NCI-H1436 treated with DMSO at 0.1 percent for 48 hours (cell line): ENCODE measurements around the gene ULK4.
"Not testable (repeated sequence)": the region's sequence is repeated elsewhere in the genome, so short reads cannot be mapped to it uniquely, and the experiment has no call there.

ENCODE experiments used
- DNase-seq: peaks from one replicate; lab custom pipeline; 2025; lab: John Stamatoyannopoulos, UW

Gene ULK4

GRCh38 chr3:41960826-41961750 lies 815 bp downstream of the ULK4 start:
- DNase-seq = no peak

- no peak for DNase-seq
Measured at GRCh38 chr3:41956574-41956973, 5.3 kb downstream of the ULK4 start.

GRCh38 chr3:41955192-41955591 lies 6.7 kb downstream of the ULK4 start:
- DNase-seq = no peak

- no peak for DNase-seq
Measured at GRCh38 chr3:41943311-41943843, 18.5 kb downstream of the ULK4 start.

- DNase-seq = no peak
Measured at GRCh38 chr3:41940393-41940792, 21.5 kb downstream of the ULK4 start.

- no peak for DNase-seq
Measured at GRCh38 chr3:41936384-41936783, 25.5 kb downstream of the ULK4 start.

GRCh38 chr3:41933154-41933676 lies 28.7 kb downstream of the ULK4 start:
- DNase-seq = no peak

- no peak for DNase-seq
Measured at GRCh38 chr3:41932464-41932863, 29.4 kb downstream of the ULK4 start.

GRCh38 chr3:41920406-41920965 lies 41.4 kb downstream of the ULK4 start:
- DNase-seq = no peak

GRCh38 chr3:41915353-41915752 lies 46.5 kb downstream of the ULK4 start:
- no peak for DNase-seq

- no peak for DNase-seq
Measured at GRCh38 chr3:41912280-41912679, 49.6 kb downstream of the ULK4 start.

GRCh38 chr3:41907330-41908073 lies 54.4 kb downstream of the ULK4 start:
- no peak for DNase-seq

GRCh38 chr3:41900265-41900664 lies 61.6 kb downstream of the ULK4 start:
- DNase-seq = no peak

GRCh38 chr3:41898631-41899030 lies 63.3 kb downstream of the ULK4 start:
- DNase-seq = no peak

- no peak for DNase-seq
Measured at GRCh38 chr3:41893977-41894376, 67.9 kb downstream of the ULK4 start.

GRCh38 chr3:41888368-41889076 lies 73.4 kb downstream of the ULK4 start:
- DNase-seq = no peak

- no peak for DNase-seq
Measured at GRCh38 chr3:41882956-41883355, 78.9 kb downstream of the ULK4 start.

- no peak for DNase-seq
Measured at GRCh38 chr3:41881233-41881821, 80.6 kb downstream of the ULK4 start.

- no peak for DNase-seq
Measured at GRCh38 chr3:41880387-41880786, 81.5 kb downstream of the ULK4 start.

GRCh38 chr3:41877741-41878140 lies 84.2 kb downstream of the ULK4 start:
- DNase-seq = not testable (repeated sequence)

GRCh38 chr3:41874022-41874421 lies 87.9 kb downstream of the ULK4 start:
- no peak for DNase-seq
